ENCODE data around the gene DCLRE1C. TPM values are rescaled to one million over a fixed set of nuclear protein-coding genes. Genes with fewer than 3 reads are reported as not detected.
A peak's percentile ranks its signal among the peaks of the same experiment; 100 is the strongest.
"Not testable (repeated sequence)": the region's sequence is repeated elsewhere in the genome, so short reads cannot be mapped to it uniquely, and the experiment has no call there.

Gene DCLRE1C
- total RNA-seq, 1 donor from 2014 or later = 4.7 TPM

DNA sequence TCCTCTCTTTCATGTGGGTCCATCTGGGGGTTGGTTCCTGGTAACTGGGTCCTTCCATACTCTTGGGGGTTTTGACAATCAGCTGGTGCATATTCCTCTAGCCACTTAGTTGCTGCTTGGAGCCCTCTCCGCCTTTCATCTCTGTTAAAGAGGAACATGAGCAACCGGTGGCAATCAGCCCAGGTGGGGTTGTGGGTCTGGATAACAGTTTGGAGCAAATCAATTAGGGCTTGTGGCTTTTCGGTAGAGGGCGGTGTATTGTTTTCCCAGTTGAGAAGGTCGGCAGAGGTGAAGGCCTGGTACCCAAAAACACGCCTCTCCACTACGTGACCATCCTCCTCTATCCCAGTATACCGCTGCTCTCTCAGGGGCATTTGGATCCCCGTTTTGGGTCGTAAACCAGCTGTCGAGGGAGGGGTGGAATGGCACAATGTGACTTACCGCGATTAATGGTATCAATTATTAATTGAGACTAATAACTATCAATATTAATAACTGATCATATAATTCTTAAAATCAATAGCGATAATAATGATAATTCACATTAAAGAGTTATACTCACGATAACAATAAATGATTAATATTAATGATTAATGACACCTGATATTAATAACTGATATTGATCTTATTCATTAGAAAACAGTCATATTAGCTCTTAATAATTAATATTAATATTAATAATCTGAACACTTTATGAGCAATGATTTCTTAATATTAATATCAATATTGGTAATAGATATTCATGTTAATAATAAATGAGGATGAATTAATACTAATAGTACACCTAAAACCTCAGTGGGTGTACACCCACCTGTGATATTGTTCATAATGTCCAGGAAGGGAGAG is 20.5 kb upstream of the DCLRE1C start:
- not testable (repeated sequence) for H3K4me3 ChIP-seq (ENCODE audit: low read length in 3 of 3); H3K9ac ChIP-seq (ENCODE audit: low read depth in 1 of 3, low read length in 3 of 3); H3K27me3 ChIP-seq (ENCODE audit: control insufficient read depth in 3 of 3, insufficient read depth in 3 of 3, low read length in 3 of 3); H3K36me3 ChIP-seq (ENCODE audit: control insufficient read depth in 3 of 3, insufficient read depth in 3 of 3, low read length in 3 of 3); H3K9me3 ChIP-seq (ENCODE audit: control insufficient read depth in 3 of 3, low read length in 3 of 3); H3K27ac ChIP-seq (ENCODE audit: low read depth, low read length); H3K4me1 ChIP-seq (ENCODE audit: control insufficient read depth in 3 of 3, insufficient read depth in 3 of 3, low read length in 3 of 3)

DNA sequence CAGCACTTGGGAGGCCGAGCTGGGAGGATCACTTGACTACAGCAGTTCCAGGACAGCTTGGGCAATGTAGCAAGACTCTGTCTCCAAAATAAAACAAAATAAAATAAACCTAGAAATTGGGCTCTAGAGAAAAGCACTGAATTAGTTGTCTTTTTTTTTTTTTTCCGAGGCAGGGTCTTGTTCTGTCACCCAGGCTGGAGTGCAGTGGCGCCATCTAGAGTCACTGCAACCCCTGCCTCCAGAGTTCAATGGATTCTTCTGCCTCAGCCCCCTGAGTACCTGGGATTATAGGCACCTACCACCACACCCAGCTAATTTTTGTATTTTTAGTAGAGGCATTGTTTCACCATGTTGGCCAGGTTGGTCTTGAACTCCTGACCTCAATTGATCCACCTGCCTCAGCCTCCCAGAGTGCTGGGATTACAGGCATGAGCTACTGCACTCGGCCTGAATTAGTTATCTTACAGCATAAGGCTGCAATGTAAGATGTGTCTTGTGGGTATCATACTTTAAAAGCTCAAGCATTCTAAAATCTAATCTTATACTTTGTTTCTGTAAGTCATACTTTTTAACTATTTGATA is 18.1 kb upstream of the DCLRE1C start:
- Histone ChIP-seq H3K27ac (ENCODE audit: low read depth, low read length) (no peak overlapping the region), H3K9ac (ENCODE audit: low read depth in 1 of 3, low read length in 3 of 3) (no peak overlapping the region), H3K27me3 (ENCODE audit: control insufficient read depth in 3 of 3, insufficient read depth in 3 of 3, low read length in 3 of 3) (peaks cover 0 to 5% (median 0%) of the 10 kb centered on the region in 3 donors), H3K9me3 (ENCODE audit: control insufficient read depth in 3 of 3, low read length in 3 of 3) (no peaks in the 10 kb centered on the region), H3K4me1 (ENCODE audit: control insufficient read depth in 3 of 3, insufficient read depth in 3 of 3, low read length in 3 of 3) (no peaks in the 10 kb centered on the region), H3K36me3 (ENCODE audit: control insufficient read depth in 3 of 3, insufficient read depth in 3 of 3, low read length in 3 of 3) (no peaks in the 10 kb centered on the region), H3K4me3 (ENCODE audit: low read length in 3 of 3) (no peak overlapping the region)

DNA sequence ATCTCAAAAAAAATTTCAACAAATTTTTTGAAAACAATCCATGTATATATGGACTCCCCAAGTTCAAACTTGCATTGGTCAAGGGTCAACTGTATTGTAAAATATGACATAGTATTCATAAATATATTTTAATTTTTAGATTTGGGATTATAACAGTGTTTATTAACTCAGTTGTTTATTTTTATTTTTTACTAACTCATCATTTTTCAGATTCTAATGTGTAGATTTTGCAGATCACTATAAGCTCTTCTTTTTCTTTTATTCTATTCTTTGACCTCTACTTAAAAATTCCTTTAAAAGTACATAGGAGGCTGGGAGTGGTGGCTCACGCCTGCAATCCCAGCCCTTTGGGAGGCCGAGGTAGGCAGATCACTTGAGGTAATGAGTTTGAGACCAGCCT is 14.0 kb upstream of the DCLRE1C start:
- H3K27ac ChIP-seq (ENCODE audit: low read depth, low read length) = no peak overlapping the region
- no peak overlapping the region for H3K4me3 ChIP-seq (ENCODE audit: low read length in 3 of 3)
- H3K36me3 ChIP-seq (ENCODE audit: control insufficient read depth in 3 of 3, insufficient read depth in 3 of 3, low read length in 3 of 3) = no peaks in the 10 kb centered on the region
- H3K9me3 ChIP-seq (ENCODE audit: control insufficient read depth in 3 of 3, low read length in 3 of 3) = no peaks in the 10 kb centered on the region
- H3K27me3 ChIP-seq (ENCODE audit: control insufficient read depth in 3 of 3, insufficient read depth in 3 of 3, low read length in 3 of 3) = no peaks in the 10 kb centered on the region
- H3K4me1 ChIP-seq (ENCODE audit: control insufficient read depth in 3 of 3, insufficient read depth in 3 of 3, low read length in 3 of 3) = no peaks in the 10 kb centered on the region
- H3K9ac ChIP-seq (ENCODE audit: low read depth in 1 of 3, low read length in 3 of 3) = no peak overlapping the region

- H3K9me3 ChIP-seq (ENCODE audit: control insufficient read depth in 3 of 3, low read length in 3 of 3) = no peaks in the 10 kb centered on the region
- peak within 1 kb of the TSS; percentile 92 to 98 (median 96) for H3K9ac ChIP-seq (ENCODE audit: low read depth in 1 of 3, low read length in 3 of 3)
- no peaks in the 10 kb centered on the region for H3K36me3 ChIP-seq (ENCODE audit: control insufficient read depth in 3 of 3, insufficient read depth in 3 of 3, low read length in 3 of 3)
- peaks cover 1 to 4% (median 1%) of the 10 kb centered on the region in 3 donors for H3K4me1 ChIP-seq (ENCODE audit: control insufficient read depth in 3 of 3, insufficient read depth in 3 of 3, low read length in 3 of 3)
- peak within 1 kb of the TSS; percentile 93 for H3K27ac ChIP-seq (ENCODE audit: low read depth, low read length)
- H3K4me3 ChIP-seq (ENCODE audit: low read length in 3 of 3) = peak within 1 kb of the TSS; percentile 86 to 94 (median 93)
- no peaks in the 10 kb centered on the region for H3K27me3 ChIP-seq (ENCODE audit: control insufficient read depth in 3 of 3, insufficient read depth in 3 of 3, low read length in 3 of 3)
These were observed 5.5 kb upstream of the DCLRE1C start, which contains the start of gene MEIG1 for GRCh38 chr10:14959221-14960057. Gene MEIG1 (plus strand): TSS chr10:14959388. CDS start chr10:14966469, 7,081 bp downstream.

DNA sequence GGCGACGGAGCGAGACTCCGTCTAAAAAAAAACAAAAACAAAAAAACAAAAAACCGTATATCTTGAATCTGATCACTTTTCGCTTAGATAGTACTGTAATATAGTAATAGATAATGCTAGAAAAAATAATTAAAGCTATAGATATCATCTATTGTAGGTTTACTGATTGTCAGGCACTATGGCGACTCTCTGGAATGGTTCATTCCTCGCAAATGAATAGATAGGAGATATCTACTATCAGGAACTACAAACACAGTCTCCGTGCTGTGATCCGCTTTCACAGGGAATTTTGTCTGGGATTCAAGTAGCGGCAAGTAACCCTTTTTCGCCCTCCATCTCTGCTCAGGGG is 5.0 kb upstream of the DCLRE1C start:
- no peaks in the 10 kb centered on the region for H3K9me3 ChIP-seq (ENCODE audit: control insufficient read depth in 3 of 3, low read length in 3 of 3)
- peaks cover 2 to 9% (median 2%) of the 10 kb centered on the region in 3 donors for H3K4me1 ChIP-seq (ENCODE audit: control insufficient read depth in 3 of 3, insufficient read depth in 3 of 3, low read length in 3 of 3)
- peak overlapping the region; percentile 86 to 94 (median 93) for H3K4me3 ChIP-seq (ENCODE audit: low read length in 3 of 3)
- no peaks in the 10 kb centered on the region for H3K36me3 ChIP-seq (ENCODE audit: control insufficient read depth in 3 of 3, insufficient read depth in 3 of 3, low read length in 3 of 3)
- peak overlapping the region; percentile 80 to 98 (median 92) for H3K9ac ChIP-seq (ENCODE audit: low read depth in 1 of 3, low read length in 3 of 3)
- peak overlapping the region; percentile 93 for H3K27ac ChIP-seq (ENCODE audit: low read depth, low read length)
- no peaks in the 10 kb centered on the region for H3K27me3 ChIP-seq (ENCODE audit: control insufficient read depth in 3 of 3, insufficient read depth in 3 of 3, low read length in 3 of 3)

DNA sequence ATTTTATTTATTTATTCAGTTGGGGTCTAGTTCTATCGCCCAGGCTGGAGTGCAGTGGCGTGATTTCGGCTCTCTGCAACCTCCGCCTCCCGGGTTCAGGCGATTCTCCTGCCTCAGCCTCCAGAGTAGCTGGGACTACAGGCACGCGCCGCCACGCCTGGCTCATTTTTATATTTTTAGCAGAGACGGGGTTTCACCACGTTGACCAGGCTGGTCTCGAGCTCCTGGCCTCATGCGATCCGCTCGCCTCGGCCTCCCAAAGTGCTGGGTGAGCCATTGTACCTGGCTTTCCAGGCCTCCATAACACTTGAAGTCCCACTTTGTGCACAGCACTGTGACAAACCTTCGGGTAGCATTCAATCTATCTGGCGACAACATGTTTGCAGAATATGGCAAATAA is 1.0 kb upstream of the DCLRE1C start:
- H3K4me3 ChIP-seq (ENCODE audit: low read length in 3 of 3) = peak overlapping the region in 1 of 3 donors; percentile 97
- H3K27me3 ChIP-seq (ENCODE audit: control insufficient read depth in 3 of 3, insufficient read depth in 3 of 3, low read length in 3 of 3) = no peaks in the 10 kb centered on the region
- peaks cover 13 to 19% (median 14%) of the 10 kb centered on the region in 3 donors for H3K4me1 ChIP-seq (ENCODE audit: control insufficient read depth in 3 of 3, insufficient read depth in 3 of 3, low read length in 3 of 3)
- no peak overlapping the region for H3K27ac ChIP-seq (ENCODE audit: low read depth, low read length)
- no peaks in the 10 kb centered on the region for H3K36me3 ChIP-seq (ENCODE audit: control insufficient read depth in 3 of 3, insufficient read depth in 3 of 3, low read length in 3 of 3)
- no peaks in the 10 kb centered on the region for H3K9me3 ChIP-seq (ENCODE audit: control insufficient read depth in 3 of 3, low read length in 3 of 3)
- H3K9ac ChIP-seq (ENCODE audit: low read depth in 1 of 3, low read length in 3 of 3) = peak overlapping the region in 1 of 3 donors; percentile 87

GRCh38 chr10:14953424-14954000 is 384 bp downstream of the DCLRE1C start:
- H3K36me3 ChIP-seq (ENCODE audit: control insufficient read depth in 3 of 3, insufficient read depth in 3 of 3, low read length in 3 of 3) = peaks cover 0 to 5% (median 0%) of the 10 kb centered on the region in 3 donors
- no peaks in the 10 kb centered on the region for H3K27me3 ChIP-seq (ENCODE audit: control insufficient read depth in 3 of 3, insufficient read depth in 3 of 3, low read length in 3 of 3)
- peaks cover 13 to 19% (median 14%) of the 10 kb centered on the region in 3 donors for H3K4me1 ChIP-seq (ENCODE audit: control insufficient read depth in 3 of 3, insufficient read depth in 3 of 3, low read length in 3 of 3)
- H3K9ac ChIP-seq (ENCODE audit: low read depth in 1 of 3, low read length in 3 of 3) = peak overlapping the region; percentile 62 to 87 (median 84)
- peak overlapping the region; percentile 97 to 98 (median 98) for H3K4me3 ChIP-seq (ENCODE audit: low read length in 3 of 3)
- H3K9me3 ChIP-seq (ENCODE audit: control insufficient read depth in 3 of 3, low read length in 3 of 3) = no peaks in the 10 kb centered on the region
- H3K27ac ChIP-seq (ENCODE audit: low read depth, low read length) = peak overlapping the region; percentile 69

GRCh38 chr10:14952851-14953423 is 959 bp downstream of the DCLRE1C start:
- Histone ChIP-seq H3K9me3 (ENCODE audit: control insufficient read depth in 3 of 3, low read length in 3 of 3) (no peaks in the 10 kb centered on the region), H3K36me3 (ENCODE audit: control insufficient read depth in 3 of 3, insufficient read depth in 3 of 3, low read length in 3 of 3) (peaks cover 0 to 10% (median 0%) of the 10 kb centered on the region in 3 donors), H3K4me1 (ENCODE audit: control insufficient read depth in 3 of 3, insufficient read depth in 3 of 3, low read length in 3 of 3) (peaks cover 13 to 19% (median 14%) of the 10 kb centered on the region in 3 donors), H3K27me3 (ENCODE audit: control insufficient read depth in 3 of 3, insufficient read depth in 3 of 3, low read length in 3 of 3) (no peaks in the 10 kb centered on the region), H3K27ac (ENCODE audit: low read depth, low read length) (peak overlapping the region; percentile 69), H3K9ac (ENCODE audit: low read depth in 1 of 3, low read length in 3 of 3) (peak overlapping the region; percentile 62 to 87 (median 84)), H3K4me3 (ENCODE audit: low read length in 3 of 3) (peak overlapping the region; percentile 97 to 98 (median 98))

GRCh38 chr10:14949291-14949690 is 4.6 kb downstream of the DCLRE1C start:
- Histone ChIP-seq H3K27me3 (ENCODE audit: control insufficient read depth in 3 of 3, insufficient read depth in 3 of 3, low read length in 3 of 3) (no peaks in the 10 kb centered on the region), H3K9me3 (ENCODE audit: control insufficient read depth in 3 of 3, low read length in 3 of 3) (no peaks in the 10 kb centered on the region), H3K36me3 (ENCODE audit: control insufficient read depth in 3 of 3, insufficient read depth in 3 of 3, low read length in 3 of 3) (peaks cover 3 to 18% (median 4%) of the 10 kb centered on the region in 3 donors), H3K4me1 (ENCODE audit: control insufficient read depth in 3 of 3, insufficient read depth in 3 of 3, low read length in 3 of 3) (peaks cover 11 to 13% (median 11%) of the 10 kb centered on the region in 3 donors), H3K4me3 (ENCODE audit: low read length in 3 of 3) (no peak overlapping the region), H3K27ac (ENCODE audit: low read depth, low read length) (no peak overlapping the region), H3K9ac (ENCODE audit: low read depth in 1 of 3, low read length in 3 of 3) (no peak overlapping the region)

Measured in skeletal muscle tissue (tissue), 4 donors.